ENCODE results near the gene ERCC5. TPM values are rescaled to one million over a fixed set of nuclear protein-coding genes. Genes with fewer than 3 reads are reported as not detected.

Gene ERCC5
- total and polyA plus RNA-seq, 2 experiments from 2014 or later = 49.2 to 78.5 TPM

GRCh38 chr13:102830646-102831045 lies 15.2 kb upstream of the ERCC5 start:
- H3K4me2 ChIP-seq (ENCODE audit: unreplicated experiment) = no peak overlapping the region
- no peak overlapping the region for H3K27ac ChIP-seq
- no peak for TF ChIP-seq EZH2 (IDR thresholded peaks at IDR 0.05; ENCODE audit: insufficient read depth, poor library complexity, severe bottlenecking)
- no peak for TF ChIP-seq EZH2phosphoT487 (IDR thresholded peaks at IDR 0.05; ENCODE audit: insufficient read depth, low read depth)
- peaks cover 28% of the 10 kb centered on the region for H3F3A ChIP-seq (ENCODE audit: insufficient read depth)
- WGBS, 2 experiments (ENCODE audit: low coverage in 1 of 2, low lambda C conversion rate in 2 of 2, missing lambda C conversion rate in 2 of 2) = 76 to 79% methylated on average over 4 of the region's 4 CpGs
- DNase-seq = no peak
- H3K9me3 ChIP-seq (ENCODE audit: low read depth) = no peaks in the 10 kb centered on the region
- in situ Hi-C loops (cut with MboI) = no loop called here
- no peak overlapping the region for H3K9ac ChIP-seq
- H4K20me1 ChIP-seq (ENCODE audit: insufficient read depth) = no peaks in the 10 kb centered on the region
- no peaks in the 10 kb centered on the region for H3K27me3 ChIP-seq (replicated peaks; ENCODE audit: insufficient read depth)
- no peaks in the 10 kb centered on the region for H3K9me2 ChIP-seq (ENCODE audit: insufficient read depth)
- peaks cover 17% of the 10 kb centered on the region for H3K4me1 ChIP-seq (ENCODE audit: insufficient read depth)
- peaks cover 18% of the 10 kb centered on the region; the same call in 1 of the 2 replicates for H3K79me2 ChIP-seq (ENCODE audit: insufficient read depth)
- peaks cover 11% of the 10 kb centered on the region for H3K36me3 ChIP-seq (ENCODE audit: low read depth)
- H3K4me3 ChIP-seq = no peak overlapping the region
- no peak overlapping the region for H2AFZ ChIP-seq

DNA sequence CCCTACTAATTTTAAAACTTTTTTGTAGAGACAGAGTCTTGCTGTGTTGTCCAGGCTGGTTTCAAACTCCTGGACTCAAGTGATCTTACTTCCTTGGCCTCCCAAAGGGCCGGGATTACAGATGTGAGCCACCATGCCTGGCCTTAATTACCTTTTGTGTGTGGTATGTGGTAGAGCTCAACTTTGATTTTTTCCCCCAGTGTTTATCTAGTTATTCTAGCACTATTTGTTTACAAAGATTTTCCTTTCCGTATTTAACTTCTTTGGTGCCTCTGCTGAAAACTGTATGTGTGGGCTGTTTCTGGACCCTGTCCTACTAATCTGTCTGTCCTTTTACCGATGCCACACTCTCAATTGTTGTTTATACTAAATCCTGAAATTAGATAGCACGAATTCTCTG lies 9.4 kb upstream of the ERCC5 start:
- 87 to 89% methylated on average over 4 of the region's 4 CpGs for WGBS, 2 experiments (ENCODE audit: low coverage in 1 of 2, low lambda C conversion rate in 2 of 2, missing lambda C conversion rate in 2 of 2)
- H3K27me3 ChIP-seq (replicated peaks; ENCODE audit: insufficient read depth) = no peaks in the 10 kb centered on the region
- in situ Hi-C loops (cut with MboI) = no loop called here
- peaks cover 31% of the 10 kb centered on the region for H3K4me1 ChIP-seq (ENCODE audit: insufficient read depth)
- no peak overlapping the region for H3K9ac ChIP-seq
- no peak overlapping the region for H3K4me3 ChIP-seq
- H3K36me3 ChIP-seq (ENCODE audit: low read depth) = peaks cover 27% of the 10 kb centered on the region
- peaks cover 34% of the 10 kb centered on the region for H3F3A ChIP-seq (ENCODE audit: insufficient read depth)
- no peak for DNase-seq
- no peak overlapping the region for H2AFZ ChIP-seq
- TF ChIP-seq EZH2phosphoT487 (IDR thresholded peaks at IDR 0.05; ENCODE audit: insufficient read depth, low read depth) = no peak
- TF ChIP-seq EZH2 (IDR thresholded peaks at IDR 0.05; ENCODE audit: insufficient read depth, poor library complexity, severe bottlenecking) = no peak
- H3K4me2 ChIP-seq (ENCODE audit: unreplicated experiment) = no peak overlapping the region
- no peak overlapping the region for H3K27ac ChIP-seq
- H3K9me2 ChIP-seq (ENCODE audit: insufficient read depth) = no peaks in the 10 kb centered on the region
- no peaks in the 10 kb centered on the region for H3K79me2 ChIP-seq (ENCODE audit: insufficient read depth)
- no peaks in the 10 kb centered on the region for H3K9me3 ChIP-seq (ENCODE audit: low read depth)
- no peaks in the 10 kb centered on the region for H4K20me1 ChIP-seq (ENCODE audit: insufficient read depth)

DNA sequence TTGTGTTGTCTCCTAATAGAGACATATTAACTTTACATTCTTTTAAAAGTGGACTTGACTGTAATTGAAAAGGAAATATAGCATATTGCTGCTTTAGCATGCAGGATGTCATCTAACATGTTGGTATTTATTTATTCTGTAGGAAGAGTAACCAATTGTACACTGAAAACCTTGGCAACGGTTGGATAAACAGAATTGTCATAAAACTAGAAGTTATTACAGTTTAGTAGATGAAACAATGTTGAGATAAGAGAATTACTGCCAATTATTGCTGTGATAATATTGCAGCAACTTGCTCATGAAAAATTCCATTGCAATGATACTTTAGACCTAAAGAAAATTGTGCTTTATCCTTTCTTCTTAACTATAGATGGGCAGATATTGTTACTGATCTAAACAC lies 7.6 kb upstream of the ERCC5 start:
- Histone ChIP-seq H3K4me2 (ENCODE audit: unreplicated experiment) (peak overlapping the region; percentile 15), H4K20me1 (ENCODE audit: insufficient read depth) (no peaks in the 10 kb centered on the region), H3K79me2 (ENCODE audit: insufficient read depth) (no peaks in the 10 kb centered on the region), H3K9me3 (ENCODE audit: low read depth) (no peaks in the 10 kb centered on the region), H3K36me3 (ENCODE audit: low read depth) (peaks cover 24% of the 10 kb centered on the region), H3K9ac (no peak overlapping the region), H3F3A (ENCODE audit: insufficient read depth) (peaks cover 34% of the 10 kb centered on the region), H3K27ac (peak overlapping the region; percentile 40), H3K4me3 (no peak overlapping the region), H3K27me3 (replicated peaks; ENCODE audit: insufficient read depth) (no peaks in the 10 kb centered on the region), H2AFZ (no peak overlapping the region), H3K9me2 (ENCODE audit: insufficient read depth) (no peaks in the 10 kb centered on the region), H3K4me1 (ENCODE audit: insufficient read depth) (peaks cover 31% of the 10 kb centered on the region)
- no peak for DNase-seq
- 88 to 97% methylated on average over 1 of the region's 1 CpG for WGBS, 2 experiments (ENCODE audit: low coverage in 1 of 2, low lambda C conversion rate in 2 of 2, missing lambda C conversion rate in 2 of 2)
- in situ Hi-C loops (cut with MboI) = no loop called here
- TF ChIP-seq EZH2phosphoT487 (IDR thresholded peaks at IDR 0.05; ENCODE audit: insufficient read depth, low read depth) (no peak), EZH2 (IDR thresholded peaks at IDR 0.05; ENCODE audit: insufficient read depth, poor library complexity, severe bottlenecking) (no peak)

- Histone ChIP-seq H3K36me3 (ENCODE audit: low read depth) (peaks cover 24% of the 10 kb centered on the region), H3K79me2 (ENCODE audit: insufficient read depth) (no peaks in the 10 kb centered on the region), H3K27me3 (replicated peaks; ENCODE audit: insufficient read depth) (no peaks in the 10 kb centered on the region), H2AFZ (no peak overlapping the region), H3K4me3 (no peak overlapping the region), H3K9me2 (ENCODE audit: insufficient read depth) (no peaks in the 10 kb centered on the region), H3K4me1 (ENCODE audit: insufficient read depth) (peaks cover 31% of the 10 kb centered on the region), H4K20me1 (ENCODE audit: insufficient read depth) (no peaks in the 10 kb centered on the region), H3K4me2 (ENCODE audit: unreplicated experiment) (peak overlapping the region; percentile 15), H3K27ac (peak overlapping the region; percentile 40), H3K9me3 (ENCODE audit: low read depth) (no peaks in the 10 kb centered on the region), H3F3A (ENCODE audit: insufficient read depth) (peaks cover 34% of the 10 kb centered on the region), H3K9ac (no peak overlapping the region)
- DNase-seq = peak; percentile 31
- TF ChIP-seq EZH2 (IDR thresholded peaks at IDR 0.05; ENCODE audit: insufficient read depth, poor library complexity, severe bottlenecking) (no peak), EZH2phosphoT487 (IDR thresholded peaks at IDR 0.05; ENCODE audit: insufficient read depth, low read depth) (no peak)
- in situ Hi-C loops (cut with MboI) = no loop called here
- WGBS, 2 experiments (ENCODE audit: low coverage in 1 of 2, low lambda C conversion rate in 2 of 2, missing lambda C conversion rate in 2 of 2) = 35 to 40% methylated on average over 4 of the region's 4 CpGs
Observed at GRCh38 chr13:102838982-102839381, 6.8 kb upstream of the ERCC5 start.

GRCh38 chr13:102839462-102839861 lies 6.4 kb upstream of the ERCC5 start:
- WGBS, 2 experiments (ENCODE audit: low coverage in 1 of 2, low lambda C conversion rate in 2 of 2, missing lambda C conversion rate in 2 of 2) = 53 to 59% methylated on average over 5 of the region's 5 CpGs
- in situ Hi-C loops (cut with MboI) = no loop called here
- Histone ChIP-seq H2AFZ (no peak overlapping the region), H3K36me3 (ENCODE audit: low read depth) (peaks cover 24% of the 10 kb centered on the region), H3K27ac (peak overlapping the region; percentile 40), H3K9me2 (ENCODE audit: insufficient read depth) (no peaks in the 10 kb centered on the region), H3K4me1 (ENCODE audit: insufficient read depth) (peaks cover 31% of the 10 kb centered on the region), H3K27me3 (replicated peaks; ENCODE audit: insufficient read depth) (no peaks in the 10 kb centered on the region), H4K20me1 (ENCODE audit: insufficient read depth) (no peaks in the 10 kb centered on the region), H3F3A (ENCODE audit: insufficient read depth) (peaks cover 35% of the 10 kb centered on the region), H3K79me2 (ENCODE audit: insufficient read depth) (no peaks in the 10 kb centered on the region), H3K4me2 (ENCODE audit: unreplicated experiment) (peak overlapping the region; percentile 15), H3K9me3 (ENCODE audit: low read depth) (no peaks in the 10 kb centered on the region), H3K9ac (no peak overlapping the region), H3K4me3 (no peak overlapping the region)
- DNase-seq = peak; percentile 55
- TF ChIP-seq EZH2 (IDR thresholded peaks at IDR 0.05; ENCODE audit: insufficient read depth, poor library complexity, severe bottlenecking) (no peak), EZH2phosphoT487 (IDR thresholded peaks at IDR 0.05; ENCODE audit: insufficient read depth, low read depth) (no peak)

Measured in GM23248 (cell line).